ENCODE measurements around the gene GAL3ST1.
"Not testable (repeated sequence)": the region's sequence is repeated elsewhere in the genome, so short reads cannot be mapped to it uniquely, and the experiment has no call there.

Gene GAL3ST1

GRCh38 chr22:30574095-30574981 is at the start of gene GAL3ST1:
Gene GAL3ST1 (minus strand): TSS chr22:30574665. CDS start chr22:30557392, 17,273 bp downstream.
- DNase-seq (ENCODE audit: low spot score) = no peak

- not testable (repeated sequence) for DNase-seq (ENCODE audit: low spot score)
Measured at GRCh38 chr22:30619909-30620308, 45.4 kb upstream of the GAL3ST1 start.

- no peak for DNase-seq (ENCODE audit: low spot score)
Measured at GRCh38 chr22:30617819-30618218, 43.4 kb upstream of the GAL3ST1 start.

- no peak for DNase-seq (ENCODE audit: low spot score)
Measured at GRCh38 chr22:30615543-30615954, 41.1 kb upstream of the GAL3ST1 start.

- DNase-seq (ENCODE audit: low spot score) = no peak
Measured at GRCh38 chr22:30614879-30615278, 40.4 kb upstream of the GAL3ST1 start.

GRCh38 chr22:30614268-30614667 is 39.8 kb upstream of the GAL3ST1 start:
- DNase-seq (ENCODE audit: low spot score) = no peak

GRCh38 chr22:30612789-30613188 is 38.3 kb upstream of the GAL3ST1 start:
- DNase-seq (ENCODE audit: low spot score) = no peak

- no peak for DNase-seq (ENCODE audit: low spot score)
Measured at GRCh38 chr22:30611197-30611596, 36.7 kb upstream of the GAL3ST1 start.

GRCh38 chr22:30610299-30610698 is 35.8 kb upstream of the GAL3ST1 start:
- DNase-seq (ENCODE audit: low spot score) = no peak

- peak; percentile 90 for DNase-seq (ENCODE audit: low spot score)
Measured at GRCh38 chr22:30609260-30610185, 35.1 kb upstream of the GAL3ST1 start.

- no peak for DNase-seq (ENCODE audit: low spot score)
Measured at GRCh38 chr22:30607939-30608338, 33.5 kb upstream of the GAL3ST1 start.

- DNase-seq (ENCODE audit: low spot score) = no peak
Measured at GRCh38 chr22:30607300-30607930, 33.0 kb upstream of the GAL3ST1 start.

- DNase-seq (ENCODE audit: low spot score) = peak; percentile 81
Measured at GRCh38 chr22:30606455-30607299, 32.2 kb upstream of the GAL3ST1 start, which contains the start of gene TCN2. Gene TCN2 (plus strand): TSS chr22:30607174. CDS start chr22:30607332, 158 bp downstream.

GRCh38 chr22:30605449-30606110 is 31.1 kb upstream of the GAL3ST1 start:
- peak; percentile 79 for DNase-seq (ENCODE audit: low spot score)

- no peak for DNase-seq (ENCODE audit: low spot score)
Measured at GRCh38 chr22:30604723-30605122, 30.3 kb upstream of the GAL3ST1 start.

GRCh38 chr22:30603801-30604200 is 29.3 kb upstream of the GAL3ST1 start:
- no peak for DNase-seq (ENCODE audit: low spot score)

GRCh38 chr22:30602049-30602448 is 27.6 kb upstream of the GAL3ST1 start:
- no peak for DNase-seq (ENCODE audit: low spot score)

GRCh38 chr22:30601464-30601863 is 27.0 kb upstream of the GAL3ST1 start:
- no peak for DNase-seq (ENCODE audit: low spot score)

GRCh38 chr22:30600921-30601320 is 26.5 kb upstream of the GAL3ST1 start:
- no peak for DNase-seq (ENCODE audit: low spot score)

GRCh38 chr22:30598986-30599385 is 24.5 kb upstream of the GAL3ST1 start:
- no peak for DNase-seq (ENCODE audit: low spot score)

GRCh38 chr22:30596886-30597285 is 22.4 kb upstream of the GAL3ST1 start:
- DNase-seq (ENCODE audit: low spot score) = no peak

Measured in GM03348 (cell line).